ENCODE data around the gene ZNF555.
A peak's percentile ranks its signal among the peaks of the same experiment; 100 is the strongest.

The ZNF555 gene

GRCh38 chr19:2814426-2814825 is 26.8 kb upstream of the ZNF555 start:
- TF ChIP-seq, protein P1, sequence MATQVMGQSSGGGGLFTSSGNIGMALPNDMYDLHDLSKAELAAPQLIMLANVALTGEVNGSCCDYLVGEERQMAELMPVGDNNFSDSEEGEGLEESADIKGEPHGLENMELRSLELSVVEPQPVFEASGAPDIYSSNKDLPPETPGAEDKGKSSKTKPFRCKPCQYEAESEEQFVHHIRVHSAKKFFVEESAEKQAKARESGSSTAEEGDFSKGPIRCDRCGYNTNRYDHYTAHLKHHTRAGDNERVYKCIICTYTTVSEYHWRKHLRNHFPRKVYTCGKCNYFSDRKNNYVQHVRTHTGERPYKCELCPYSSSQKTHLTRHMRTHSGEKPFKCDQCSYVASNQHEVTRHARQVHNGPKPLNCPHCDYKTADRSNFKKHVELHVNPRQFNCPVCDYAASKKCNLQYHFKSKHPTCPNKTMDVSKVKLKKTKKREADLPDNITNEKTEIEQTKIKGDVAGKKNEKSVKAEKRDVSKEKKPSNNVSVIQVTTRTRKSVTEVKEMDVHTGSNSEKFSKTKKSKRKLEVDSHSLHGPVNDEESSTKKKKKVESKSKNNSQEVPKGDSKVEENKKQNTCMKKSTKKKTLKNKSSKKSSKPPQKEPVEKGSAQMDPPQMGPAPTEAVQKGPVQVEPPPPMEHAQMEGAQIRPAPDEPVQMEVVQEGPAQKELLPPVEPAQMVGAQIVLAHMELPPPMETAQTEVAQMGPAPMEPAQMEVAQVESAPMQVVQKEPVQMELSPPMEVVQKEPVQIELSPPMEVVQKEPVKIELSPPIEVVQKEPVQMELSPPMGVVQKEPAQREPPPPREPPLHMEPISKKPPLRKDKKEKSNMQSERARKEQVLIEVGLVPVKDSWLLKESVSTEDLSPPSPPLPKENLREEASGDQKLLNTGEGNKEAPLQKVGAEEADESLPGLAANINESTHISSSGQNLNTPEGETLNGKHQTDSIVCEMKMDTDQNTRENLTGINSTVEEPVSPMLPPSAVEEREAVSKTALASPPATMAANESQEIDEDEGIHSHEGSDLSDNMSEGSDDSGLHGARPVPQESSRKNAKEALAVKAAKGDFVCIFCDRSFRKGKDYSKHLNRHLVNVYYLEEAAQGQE (IDR thresholded peaks at IDR 0.05; ENCODE audit: insufficient read depth in 1 of 2, low read depth in 2 of 2, low read length in 2 of 2), result no peak
- no peak for TF ChIP-seq TAF1 (IDR thresholded peaks at IDR 0.05; ENCODE audit: borderline replicate concordance, insufficient read depth, low read length)
- TF ChIP-seq POLR2AphosphoS5 (IDR thresholded peaks at IDR 0.05; ENCODE audit: low read depth, low read length), result no peak
- no peak for TF ChIP-seq FOXP2 (optimal IDR thresholded peaks at IDR 0.05; ENCODE audit: borderline replicate concordance, extremely low read depth, extremely low read length, insufficient read depth)
- TF ChIP-seq SIN3A (IDR thresholded peaks at IDR 0.05; ENCODE audit: borderline replicate concordance, insufficient read depth, low read length), result no peak

DNA sequence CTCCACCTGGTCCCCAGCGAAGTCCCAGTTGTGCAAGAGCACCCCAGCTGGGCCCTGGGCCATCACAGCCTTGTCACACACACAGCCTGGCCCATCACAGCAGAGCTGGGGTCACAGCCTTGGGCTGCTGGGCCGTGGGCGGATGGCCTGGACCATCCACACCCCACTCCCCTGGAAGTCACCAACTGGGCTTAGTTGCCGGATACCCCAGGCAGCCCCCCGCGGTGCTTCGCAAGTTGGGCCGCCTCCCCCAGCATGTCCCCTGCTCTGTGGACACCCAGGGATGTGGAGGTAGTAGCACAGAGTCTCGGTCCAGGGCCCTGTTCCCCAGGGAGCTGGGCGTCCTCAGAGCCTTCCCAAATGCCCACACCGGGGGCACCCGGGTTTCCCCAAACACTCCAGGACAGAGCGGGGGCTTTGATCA is 26.1 kb upstream of the ZNF555 start:
- TF ChIP-seq POLR2AphosphoS5 (IDR thresholded peaks at IDR 0.05; ENCODE audit: low read depth, low read length), result no peak

DNA sequence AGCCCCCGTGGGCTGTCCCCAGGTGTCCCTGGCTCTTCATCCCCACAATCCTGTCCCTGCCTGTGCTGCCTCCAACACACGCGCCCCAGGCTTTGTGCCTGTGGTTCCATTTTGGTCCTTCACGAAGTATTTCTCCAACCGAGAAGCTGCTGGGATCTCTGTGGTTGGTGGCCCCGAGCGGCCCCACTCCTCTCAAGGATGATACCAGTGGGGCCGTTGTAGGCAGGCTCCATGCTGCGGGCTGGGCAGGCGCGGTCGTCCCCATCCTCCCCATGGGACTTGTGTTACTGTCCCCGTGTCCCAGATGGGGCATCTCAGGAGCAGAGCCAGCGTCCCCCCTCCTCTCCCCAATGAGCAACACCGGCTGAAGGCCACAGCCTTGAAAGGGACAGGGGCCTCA is 25.4 kb upstream of the ZNF555 start:
- TF ChIP-seq SIN3A (IDR thresholded peaks at IDR 0.05; ENCODE audit: borderline replicate concordance, insufficient read depth, low read length), result no peak
- TF ChIP-seq POLR2AphosphoS5 (IDR thresholded peaks at IDR 0.05; ENCODE audit: low read depth, low read length), result no peak
- TF ChIP-seq, protein P1 (IDR thresholded peaks at IDR 0.05; ENCODE audit: insufficient read depth in 1 of 2, low read depth in 2 of 2, low read length in 2 of 2), result no peak
- TF ChIP-seq FOXP2 (optimal IDR thresholded peaks at IDR 0.05; ENCODE audit: borderline replicate concordance, extremely low read depth, extremely low read length, insufficient read depth), result no peak
- no peak for TF ChIP-seq TAF1 (IDR thresholded peaks at IDR 0.05; ENCODE audit: borderline replicate concordance, insufficient read depth, low read length)

GRCh38 chr19:2816641-2817040 is 24.6 kb upstream of the ZNF555 start:
- TF ChIP-seq SIN3A (IDR thresholded peaks at IDR 0.05; ENCODE audit: borderline replicate concordance, insufficient read depth, low read length), result no peak
- TF ChIP-seq POLR2AphosphoS5 (IDR thresholded peaks at IDR 0.05; ENCODE audit: low read depth, low read length), result no peak
- no peak for TF ChIP-seq TAF1 (IDR thresholded peaks at IDR 0.05; ENCODE audit: borderline replicate concordance, insufficient read depth, low read length)
- TF ChIP-seq FOXP2 (optimal IDR thresholded peaks at IDR 0.05; ENCODE audit: borderline replicate concordance, extremely low read depth, extremely low read length, insufficient read depth), result no peak
- TF ChIP-seq, protein P1 (IDR thresholded peaks at IDR 0.05; ENCODE audit: insufficient read depth in 1 of 2, low read depth in 2 of 2, low read length in 2 of 2), result no peak

GRCh38 chr19:2819540-2820111 is 21.6 kb upstream of the ZNF555 start, which contains the start of gene ZNF554:
ZNF554 (plus strand) TSS chr19:2819868; CDS start chr19:2820072, 204 bp downstream.
- TF ChIP-seq FOXP2 (optimal IDR thresholded peaks at IDR 0.05; ENCODE audit: borderline replicate concordance, extremely low read depth, extremely low read length, insufficient read depth), result peak; percentile 91
- TF ChIP-seq POLR2AphosphoS5 (IDR thresholded peaks at IDR 0.05; ENCODE audit: low read depth, low read length), result no peak; the same call in 1 of the 2 replicates
- peak; percentile 64; the same call in 1 of the 2 replicates for TF ChIP-seq TAF1 (IDR thresholded peaks at IDR 0.05; ENCODE audit: borderline replicate concordance, insufficient read depth, low read length)
- TF ChIP-seq, protein P1 (IDR thresholded peaks at IDR 0.05; ENCODE audit: insufficient read depth in 1 of 2, low read depth in 2 of 2, low read length in 2 of 2), result 0 out of 4 replicates have a peak, but pooled peaks of 1 of the 2 experiments have one; percentile 4
- TF ChIP-seq SIN3A (IDR thresholded peaks at IDR 0.05; ENCODE audit: borderline replicate concordance, insufficient read depth, low read length), result no peak; the same call in 1 of the 2 replicates
